BLaER1 (cell line): ENCODE results near the gene MTA3.

ENCODE experiments used
- H3K27ac ChIP-seq: shearing (Covaris generic); formaldehyde crosslinking; 2 replicates; pipeline ENCODE4 v1.8.1; 2022
- H3K27me3 ChIP-seq: shearing (Covaris generic); formaldehyde crosslinking; 2 replicates; pipeline ENCODE4 v1.8.1; 2022
- H3K36me3 ChIP-seq: shearing (Covaris generic); formaldehyde crosslinking; 2 replicates; pipeline ENCODE4 v1.8.1; 2022
- H3K4me1 ChIP-seq: shearing (Covaris generic); formaldehyde crosslinking; 2 replicates; pipeline ENCODE4 v1.8.1; 2022
- H3K4me2 ChIP-seq: shearing (Covaris generic); formaldehyde crosslinking; 2 replicates; pipeline ENCODE4 v1.8.1; 2022
- H3K4me3 ChIP-seq: shearing (Covaris generic); formaldehyde crosslinking; 2 replicates; pipeline ENCODE4 v1.8.1; 2022
- H3K9ac ChIP-seq: shearing (Covaris generic); formaldehyde crosslinking; 2 replicates; pipeline ENCODE4 v1.8.1; 2022
- H3K9me3 ChIP-seq: shearing (Covaris generic); formaldehyde crosslinking; 2 replicates; pipeline ENCODE4 v1.8.1; 2022
- H4K20me1 ChIP-seq: shearing (Covaris generic); formaldehyde crosslinking; 2 replicates; pipeline ENCODE4 v1.8.1; 2022
- Cebpa-rat ChIP-seq: shearing (Covaris generic); IDR thresholded peaks from 2 replicates; pipeline ENCODE4 v1.8.1; 2022

Gene MTA3

DNA sequence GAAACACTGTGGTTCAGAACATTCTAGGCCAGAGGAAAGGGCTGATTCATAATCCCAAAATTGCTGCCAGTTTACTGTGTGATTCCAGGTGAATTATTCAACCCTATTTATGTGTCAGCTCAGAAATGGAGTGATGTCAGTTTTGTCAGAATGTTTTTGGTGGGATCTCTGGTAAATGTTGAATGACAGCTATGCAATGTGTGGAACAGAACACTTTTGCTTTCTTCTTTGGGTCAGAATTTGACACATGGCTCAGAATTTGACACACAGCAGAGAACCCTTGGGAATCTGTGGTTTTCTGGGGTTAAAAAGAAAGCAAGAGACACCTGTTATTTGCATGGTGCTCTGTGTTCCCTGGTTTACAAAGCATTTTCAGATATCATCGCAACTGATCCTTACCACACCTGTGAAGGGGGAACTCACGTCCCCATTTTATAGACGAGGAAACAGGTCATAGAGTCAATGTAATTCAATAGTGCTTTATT lies 1.6 kb upstream of the MTA3 start:
- peak overlapping the region; percentile 70 for H3K4me2 ChIP-seq
- H3K27ac ChIP-seq, result 0 out of 2 replicates have a peak overlapping the region, but pooled peaks have one; percentile 53
- TF ChIP-seq Cebpa-rat, result no peak
- no peak overlapping the region for H3K4me3 ChIP-seq
- no peaks in the 10 kb centered on the region for H3K9me3 ChIP-seq
- peaks cover 33% of the 10 kb centered on the region for H3K4me1 ChIP-seq
- H4K20me1 ChIP-seq, result no peaks in the 10 kb centered on the region
- no peaks in the 10 kb centered on the region for H3K27me3 ChIP-seq
- H3K36me3 ChIP-seq, result peaks cover 13% of the 10 kb centered on the region; the same call in 1 of the 2 replicates
- H3K9ac ChIP-seq, result no peak overlapping the region

DNA sequence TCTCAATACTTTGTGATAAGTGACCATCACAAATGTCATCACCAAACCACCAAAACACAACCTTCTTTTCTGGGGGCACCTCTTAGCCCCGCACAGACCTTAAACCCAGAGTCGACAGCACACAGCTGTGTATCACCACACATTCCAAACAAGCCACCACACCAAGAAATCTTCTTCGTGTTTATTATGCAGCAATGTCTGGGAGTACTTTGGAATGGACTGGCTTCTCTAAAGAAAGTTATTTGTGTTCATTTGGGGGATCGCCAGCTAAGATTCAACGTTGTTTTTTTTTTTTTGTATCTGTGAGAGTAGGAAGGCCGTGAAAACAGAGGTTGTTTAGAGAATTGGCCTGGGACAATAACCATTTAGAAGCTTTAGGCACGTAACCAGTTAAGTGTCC lies 1.1 kb upstream of the MTA3 start:
- peak overlapping the region; percentile 70 for H3K4me2 ChIP-seq
- no peak overlapping the region for H3K4me3 ChIP-seq
- no peak overlapping the region for H3K9ac ChIP-seq
- H3K27ac ChIP-seq, result 0 out of 2 replicates have a peak overlapping the region, but pooled peaks have one; percentile 53
- no peaks in the 10 kb centered on the region for H3K27me3 ChIP-seq
- peaks cover 33% of the 10 kb centered on the region for H3K4me1 ChIP-seq
- H4K20me1 ChIP-seq, result no peaks in the 10 kb centered on the region
- peaks cover 17% of the 10 kb centered on the region for H3K36me3 ChIP-seq
- no peaks in the 10 kb centered on the region for H3K9me3 ChIP-seq
- no peak for TF ChIP-seq Cebpa-rat

DNA sequence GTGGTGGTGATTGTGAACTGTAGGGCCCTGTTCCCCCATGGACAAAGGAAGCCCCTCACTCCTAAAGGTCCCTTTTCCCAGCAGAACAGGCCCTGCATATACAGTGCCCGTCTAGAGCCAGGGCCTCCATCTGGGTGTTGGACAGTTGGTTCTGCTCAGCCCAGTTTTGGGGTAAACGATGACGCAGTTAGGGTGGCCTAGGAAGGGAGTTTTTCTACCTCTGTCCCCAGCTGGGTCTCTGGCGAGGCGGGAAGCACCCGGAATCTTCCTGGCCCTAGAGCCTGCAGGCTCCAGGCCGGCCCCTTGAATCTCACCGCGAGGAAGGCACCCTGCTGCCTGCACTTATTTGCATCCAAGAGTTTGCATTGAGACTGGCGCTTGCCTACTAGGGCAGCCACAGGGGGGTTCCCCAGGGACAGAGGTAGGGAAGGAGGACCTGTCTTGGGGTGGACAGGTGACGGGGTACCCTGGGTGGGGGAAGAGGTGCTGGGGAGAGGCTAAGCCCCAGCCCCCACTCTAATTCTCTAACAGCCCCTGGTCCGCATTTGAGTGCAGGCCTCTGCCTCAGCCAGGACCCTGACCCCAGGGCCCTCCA lies 529 bp upstream of the MTA3 start:
- no peak for TF ChIP-seq Cebpa-rat
- Histone ChIP-seq H4K20me1 (no peaks in the 10 kb centered on the region), H3K4me3 (0 out of 2 replicates have a peak overlapping the region, but pooled peaks have one; percentile 31), H3K9ac (no peak overlapping the region), H3K27me3 (no peaks in the 10 kb centered on the region), H3K9me3 (no peaks in the 10 kb centered on the region), H3K4me1 (peaks cover 33% of the 10 kb centered on the region), H3K27ac (peak overlapping the region; percentile 53), H3K4me2 (peak overlapping the region; percentile 70), H3K36me3 (peaks cover 23% of the 10 kb centered on the region)

DNA sequence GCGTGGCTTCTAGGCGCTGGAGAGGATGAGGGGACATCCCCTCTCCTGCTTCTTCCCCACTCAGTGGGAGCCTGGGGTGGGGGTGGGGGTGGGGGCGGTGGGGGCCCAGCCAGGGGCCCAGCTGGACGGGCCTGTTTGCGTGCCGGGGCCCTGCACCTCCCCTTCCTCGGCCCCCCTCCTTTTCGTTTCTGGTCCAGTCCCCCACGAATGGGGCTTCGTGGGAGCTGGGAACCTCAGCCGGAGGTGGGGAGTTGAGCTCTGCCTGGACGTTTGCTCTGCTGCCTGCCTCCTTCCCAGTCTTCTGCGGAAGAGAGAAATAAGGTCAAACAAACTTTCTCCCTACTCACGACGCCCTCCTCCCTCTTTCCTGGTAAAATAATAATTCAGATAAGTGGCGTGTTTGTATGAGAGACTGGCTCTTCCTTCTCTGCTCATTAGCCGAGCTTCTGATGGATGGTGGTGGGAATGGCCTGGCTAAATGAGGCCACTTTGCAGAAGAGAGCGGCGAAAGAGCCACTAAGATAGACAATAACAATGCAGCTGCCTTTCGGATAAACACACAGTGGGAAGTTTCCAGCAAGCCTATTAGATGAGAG lies 782 bp downstream of the MTA3 start:
- peak overlapping the region; percentile 81 for H3K9ac ChIP-seq
- peaks cover 36% of the 10 kb centered on the region for H3K36me3 ChIP-seq
- peak overlapping the region; percentile 73 for H3K4me3 ChIP-seq
- no peaks in the 10 kb centered on the region for H3K27me3 ChIP-seq
- no peaks in the 10 kb centered on the region for H4K20me1 ChIP-seq
- H3K9me3 ChIP-seq, result no peaks in the 10 kb centered on the region
- peaks cover 33% of the 10 kb centered on the region for H3K4me1 ChIP-seq
- TF ChIP-seq Cebpa-rat, result no peak
- H3K27ac ChIP-seq, result peak overlapping the region; percentile 85
- peak overlapping the region; percentile 87 for H3K4me2 ChIP-seq

GRCh38 chr2:42569883-42570282 lies 1.5 kb downstream of the MTA3 start:
- TF ChIP-seq Cebpa-rat, result no peak
- H3K4me3 ChIP-seq, result peak overlapping the region; percentile 73

GRCh38 chr2:42572297-42573081 lies 4.1 kb downstream of the MTA3 start:
- Histone ChIP-seq H3K27ac (no peak overlapping the region), H3K27me3 (no peaks in the 10 kb centered on the region), H3K4me3 (no peak overlapping the region), H3K36me3 (peaks cover 63% of the 10 kb centered on the region), H4K20me1 (0 out of 2 replicates have a peak, but pooled peaks cover 6% of the 10 kb centered on the region), H3K4me1 (peaks cover 32% of the 10 kb centered on the region), H3K9ac (no peak overlapping the region), H3K4me2 (no peak overlapping the region), H3K9me3 (no peaks in the 10 kb centered on the region)
- TF ChIP-seq Cebpa-rat, result 0 out of 2 replicates have a peak, but pooled peaks have one; percentile 25

More at GRCh38 chr2:42569883-42570282, 1.5 kb downstream of the MTA3 start:
- H3K4me2 ChIP-seq, result peak overlapping the region; percentile 87
- H3K9ac ChIP-seq, result peak overlapping the region; percentile 81; the same call in 1 of the 2 replicates
- no peaks in the 10 kb centered on the region for H3K27me3 ChIP-seq
- H3K9me3 ChIP-seq, result no peaks in the 10 kb centered on the region
- peaks cover 43% of the 10 kb centered on the region for H3K36me3 ChIP-seq
- H4K20me1 ChIP-seq, result 0 out of 2 replicates have a peak, but pooled peaks cover under 1% of the 10 kb centered on the region
- peaks cover 36% of the 10 kb centered on the region for H3K4me1 ChIP-seq
- H3K27ac ChIP-seq, result no peak overlapping the region

DNA sequence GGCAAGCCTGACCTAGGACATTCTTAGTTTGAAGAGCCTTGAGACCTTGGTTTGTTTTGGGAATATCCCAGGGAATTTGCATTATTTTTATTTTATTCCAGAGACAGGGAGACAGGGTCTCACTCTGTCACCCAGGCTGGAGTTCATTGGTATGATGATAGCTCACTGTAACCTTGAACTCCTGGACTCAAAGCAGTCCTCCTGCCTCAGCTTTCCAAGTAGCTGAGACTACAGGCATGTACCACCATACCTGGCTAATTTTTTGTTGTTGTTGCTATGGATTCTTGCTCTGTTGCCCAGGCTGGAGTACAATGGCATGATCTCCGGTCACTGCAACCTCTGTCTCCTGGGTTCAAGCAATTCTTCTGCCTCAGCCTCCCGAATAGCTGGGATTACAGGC lies 4.8 kb downstream of the MTA3 start:
- no peak for TF ChIP-seq Cebpa-rat
- Histone ChIP-seq H3K36me3 (peaks cover 66% of the 10 kb centered on the region), H3K4me3 (no peak overlapping the region), H3K9ac (no peak overlapping the region), H4K20me1 (peaks cover 10% of the 10 kb centered on the region; the same call in 1 of the 2 replicates), H3K9me3 (no peaks in the 10 kb centered on the region), H3K27me3 (no peaks in the 10 kb centered on the region), H3K4me2 (no peak overlapping the region), H3K4me1 (peaks cover 25% of the 10 kb centered on the region), H3K27ac (no peak overlapping the region)

DNA sequence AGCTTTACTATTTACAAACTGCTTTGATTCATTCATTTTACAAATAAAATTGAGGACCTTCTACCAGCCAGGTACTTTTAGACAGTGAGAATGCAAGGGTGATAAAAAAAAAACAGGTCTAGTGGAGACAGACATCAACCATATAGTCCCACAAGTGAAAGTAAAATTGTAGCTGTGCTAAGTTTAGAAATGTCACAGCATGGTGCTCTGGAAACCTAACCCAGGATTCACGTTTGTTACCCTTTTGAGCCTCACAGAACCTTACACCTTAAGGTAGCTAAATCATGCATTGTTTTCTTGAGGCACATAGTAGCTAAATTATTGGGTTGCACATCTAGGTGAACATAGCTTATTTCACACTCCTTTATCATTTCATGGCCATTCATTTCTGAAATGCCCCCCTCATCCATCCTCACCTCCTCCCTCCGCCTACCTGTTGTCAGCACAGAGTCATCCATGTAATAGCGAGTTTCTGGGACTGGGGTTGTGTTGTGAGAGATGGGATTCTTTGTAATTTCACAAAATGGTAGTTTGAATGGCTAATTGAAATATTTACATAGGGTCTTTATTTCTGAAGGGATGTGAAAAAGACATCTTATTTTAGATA lies 7.1 kb downstream of the MTA3 start:
- Histone ChIP-seq H3K27me3 (no peaks in the 10 kb centered on the region), H3K9me3 (no peaks in the 10 kb centered on the region), H3K9ac (no peak overlapping the region), H3K36me3 (peaks cover 89% of the 10 kb centered on the region), H3K4me1 (peaks cover 13% of the 10 kb centered on the region), H3K4me2 (no peak overlapping the region), H3K27ac (no peak overlapping the region), H4K20me1 (peaks cover 19% of the 10 kb centered on the region; the same call in 1 of the 2 replicates), H3K4me3 (no peak overlapping the region)
- no peak for TF ChIP-seq Cebpa-rat

GRCh38 chr2:42578621-42579020 lies 10.2 kb downstream of the MTA3 start:
- Histone ChIP-seq H3K4me1 (peaks cover 12% of the 10 kb centered on the region), H4K20me1 (peaks cover 19% of the 10 kb centered on the region; the same call in 1 of the 2 replicates), H3K4me2 (no peak overlapping the region), H3K36me3 (peaks cover 88% of the 10 kb centered on the region), H3K9ac (no peak overlapping the region), H3K4me3 (no peak overlapping the region), H3K27me3 (no peaks in the 10 kb centered on the region), H3K27ac (no peak overlapping the region), H3K9me3 (no peaks in the 10 kb centered on the region)
- no peak for TF ChIP-seq Cebpa-rat
